Naive thymus-derived CD4-positive, alpha-beta T cell (primary cell): ENCODE measurements around the gene CHRNA1. TPM values are rescaled to one million over a fixed set of nuclear protein-coding genes. Genes with fewer than 3 reads are reported as not detected.

ENCODE experiments used
- ATAC-seq: fragments of 150-1000 bp; cut with Tn5 transposase; 2 replicates; pipeline ENCODE4 v1.10.0; 2021; ENCODE audit warnings: mild to moderate bottlenecking, moderate library complexity
- CTCF ChIA-PET: fragments of 350-600 bp; sonication (Branson Sonifier 250); formaldehyde crosslinking; loops from one replicate; lab custom pipeline; 2021; ENCODE audit warnings: antibody characterized with exemption; lab: Charles Lee
- POLR2A ChIA-PET: fragments of 350-600 bp; sonication (Branson Sonifier 250); formaldehyde crosslinking; loops from one replicate; lab custom pipeline; 2021; ENCODE audit warnings: antibody characterized with exemption, inconsistent platforms; lab: Charles Lee
- DNase-seq, 9 donors: peaks; one replicate each; pipeline versions ENCODE4 v3.0.0 to v3.0.0-alpha.2; 2020 to 2022; ENCODE audit warnings: mixed read lengths in 1 of 9
- H3K27ac ChIP-seq: one replicate; pipeline ENCODE4 v1.7.0; 2013; ENCODE audit warnings: mild to moderate bottlenecking, low read depth, low read length, moderate library complexity
- H3K27me3 ChIP-seq, 2 donors: one replicate each; pipeline ENCODE4 v1.7.0; 2013; ENCODE audit warnings: low read length in 2 of 2, mild to moderate bottlenecking in 2 of 2, moderate library complexity in 2 of 2; ENCODE audit not compliant: control insufficient read depth in 2 of 2, insufficient read depth in 2 of 2
- H3K36me3 ChIP-seq, 3 experiments: 1 replicate in 2 of 3; 2 replicates in 1 of 3; pipeline ENCODE4 v1.7.0; 2013; ENCODE audit warnings: low read length in 3 of 3, mild to moderate bottlenecking in 3 of 3, moderate library complexity in 1 of 3; ENCODE audit not compliant: insufficient read depth in 3 of 3, control insufficient read depth in 2 of 3
- H3K4me1 ChIP-seq, 2 donors: one replicate each; pipeline ENCODE4 v1.7.0; 2013; ENCODE audit warnings: low read length in 2 of 2, mild to moderate bottlenecking in 2 of 2, moderate library complexity in 1 of 2; ENCODE audit not compliant: control insufficient read depth in 2 of 2, insufficient read depth in 2 of 2
- H3K4me3 ChIP-seq: 2 replicates; pipeline ENCODE4 v1.7.0; 2013; ENCODE audit warnings: mild to moderate bottlenecking, low read length
- H3K9me3 ChIP-seq, 3 experiments: 1 replicate in 2 of 3; 2 replicates in 1 of 3; pipeline ENCODE4 v1.7.0; 2013; ENCODE audit warnings: low read length in 3 of 3; ENCODE audit not compliant: control insufficient read depth in 2 of 3
- H3K27ac Mint-ChIP-seq, 9 donors: one replicate each; pipeline ENCODE4 v1.8.0; 2020 to 2022; ENCODE audit warnings: mixed read lengths in 9 of 9, mild to moderate bottlenecking in 8 of 9, moderate library complexity in 5 of 9, inconsistent platforms in 2 of 9
- H3K27me3 Mint-ChIP-seq, 5 donors: one replicate each; pipeline ENCODE4 v1.8.0; 2021 to 2022; ENCODE audit warnings: mixed read lengths in 5 of 5, mild to moderate bottlenecking in 1 of 5
- H3K36me3 Mint-ChIP-seq, 5 donors: one replicate each; pipeline ENCODE4 v1.8.0; 2020 to 2022; ENCODE audit warnings: mixed read lengths in 5 of 5, mild to moderate bottlenecking in 3 of 5, inconsistent platforms in 1 of 5
- H3K4me1 Mint-ChIP-seq, 7 donors: one replicate each; pipeline ENCODE4 v1.8.0; 2020 to 2022; ENCODE audit warnings: mixed read lengths in 7 of 7, mild to moderate bottlenecking in 3 of 7, inconsistent platforms in 1 of 7
- H3K4me3 Mint-ChIP-seq, 10 donors: one replicate each; pipeline ENCODE4 v1.8.0; 2020 to 2022; ENCODE audit warnings: mild to moderate bottlenecking in 10 of 10, mixed read lengths in 10 of 10, moderate library complexity in 6 of 10, inconsistent platforms in 2 of 10
- H3K9me3 Mint-ChIP-seq, 11 donors: one replicate each; pipeline ENCODE4 v1.8.0; 2020 to 2022; ENCODE audit warnings: mixed read lengths in 11 of 11, mild to moderate bottlenecking in 4 of 11, inconsistent platforms in 1 of 11, moderate library complexity in 1 of 11
- intact Hi-C, 2 donors: fragments of 100-400 bp; cut with micrococcal nuclease; formaldehyde crosslinking; loops; one replicate each; pipeline ENCODE4 v1.15.1; 2023
- polyA plus RNA-seq, 2 donors: library from polyadenylated mRNA; unstranded; fragments of 300-500 nt; fragmentation: Illumina TruSeq; gene quantifications; one replicate each; pipeline ENCODE4 v1.2.3, GENCODE V29; 2021
- total RNA-seq, 6 experiments: library from RNA in 5 of 6; stranded (reverse) in 5 of 6; gene quantifications; 1 replicate in 5 of 6; 2 replicates in 1 of 6; pipeline ENCODE4 v1.2.3 and lab custom pipeline; 2021 to 2026

CHRNA1 gene
- total and polyA plus RNA-seq, 7 experiments from 2014 or later: not detected

GRCh38 chr2:174731546-174731945 is 32.7 kb downstream of the CHRNA1 start:
- Mint-ChIP-seq H3K4me1 (peaks cover 4 to 17% (median 12%) of the 10 kb centered on the region in 7 donors), H3K27me3 (peaks cover 0 to 72% (median 12%) of the 10 kb centered on the region in 5 donors), H3K27ac (peak overlapping the region in 1 of 9 donors; percentile 15), H3K36me3 (no peaks in the 10 kb centered on the region), H3K9me3 (no peaks in the 10 kb centered on the region), H3K4me3 (no peak overlapping the region)
- peaks cover 3 to 4% of the 10 kb centered on the region in 2 donors for H3K4me1 ChIP-seq
- POLR2A ChIA-PET: interaction anchor here (0.8 to 1.3 kb wide), 2 partner anchors 13 to 17 kb away, joined by 3 read pairs; no protein-coding TSS in a partner anchor
- no peak for ATAC-seq
- no peaks in the 10 kb centered on the region for H3K9me3 ChIP-seq
- no peak overlapping the region for H3K27ac ChIP-seq
- CTCF ChIA-PET: interaction anchor here (1.7 kb wide), 1 partner anchor 18 kb away, joined by 5 read pairs; no protein-coding TSS in a partner anchor
- H3K4me3 ChIP-seq: no peak overlapping the region
- no peaks in the 10 kb centered on the region for H3K27me3 ChIP-seq
- DNase-seq: no peak
- H3K36me3 ChIP-seq: no peaks in the 10 kb centered on the region
- intact Hi-C loops: loop anchor here in 1 of 2 donors (2.0 kb wide), 1 partner anchor 15 kb away; no protein-coding TSS in a partner anchor

DNA sequence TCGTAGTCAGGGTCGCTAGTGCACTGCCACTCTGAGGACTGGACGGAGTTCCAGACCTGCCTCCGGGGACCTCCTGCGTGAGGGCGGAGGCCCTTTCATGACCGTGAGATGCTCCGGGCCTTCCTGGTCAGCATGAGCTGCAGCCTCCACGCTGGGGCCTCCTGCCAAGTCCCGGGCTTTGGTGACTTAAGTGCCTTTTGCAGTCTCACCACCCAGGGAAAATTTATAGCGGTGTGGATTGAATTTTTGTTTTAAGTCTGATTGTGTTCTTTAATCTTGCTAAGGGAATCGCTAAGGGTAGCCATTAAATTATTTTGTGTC is 33.6 kb downstream of the CHRNA1 start:
- intact Hi-C loops: loop anchor here (1.0 to 2.0 kb wide), 2 partner anchors 14 to 30 kb away; no protein-coding TSS in a partner anchor
- H3K4me1 ChIP-seq: peaks cover 3 to 4% of the 10 kb centered on the region in 2 donors

DNA sequence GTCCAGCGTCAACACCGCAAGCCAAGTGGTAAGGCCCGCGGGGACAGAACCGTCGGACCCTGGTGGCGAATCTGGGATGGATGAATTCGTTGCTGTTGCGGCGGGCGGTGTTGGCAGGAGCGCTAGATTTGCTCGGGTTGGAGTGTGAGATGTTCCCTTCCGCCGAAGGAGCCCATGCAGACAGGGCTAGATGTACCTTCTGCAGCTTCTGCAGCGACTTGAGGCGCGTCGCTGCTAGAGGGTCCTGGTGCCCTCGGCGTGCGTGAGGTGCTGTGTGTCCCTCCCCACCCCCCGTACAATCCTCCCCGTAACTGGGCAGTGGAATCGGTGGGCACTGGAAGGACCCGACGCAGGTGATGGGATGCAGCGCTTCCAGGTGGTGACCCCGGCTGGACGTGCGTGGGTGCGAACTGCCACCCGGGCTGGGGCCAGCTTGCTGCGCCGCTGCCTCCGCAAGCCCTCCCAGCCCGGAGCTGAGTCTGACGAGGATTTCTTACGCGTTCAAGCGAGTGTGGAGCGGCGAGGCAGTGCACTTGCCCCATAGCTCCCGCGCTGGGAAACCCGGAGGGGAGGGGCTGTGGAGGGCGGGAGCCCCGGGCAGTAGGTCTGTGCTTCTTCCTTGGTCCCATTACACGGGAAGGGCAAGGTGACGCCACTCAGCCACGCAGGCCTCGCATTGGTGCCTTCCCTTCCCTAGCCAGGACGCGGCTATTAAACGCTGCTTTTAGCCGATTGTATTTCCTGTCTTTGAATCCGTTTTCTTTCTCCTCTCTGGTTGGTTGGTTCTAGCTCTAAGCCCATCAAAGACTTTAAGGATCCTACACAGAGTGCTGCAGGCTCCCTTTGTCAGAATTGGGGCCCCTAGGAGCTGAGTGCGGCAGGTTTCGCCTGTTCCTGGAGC is 34.2 kb downstream of the CHRNA1 start:
- CTCF ChIA-PET: interaction anchor here (0.6 to 2.6 kb wide), 3 partner anchors 21 to 40 kb away, joined by 3 to 11 read pairs (median 4); no protein-coding TSS in a partner anchor
- peak overlapping the region; percentile 84 to 96 (median 89) for H3K4me3 Mint-ChIP-seq
- H3K9me3 Mint-ChIP-seq: no peaks in the 10 kb centered on the region
- peaks cover 3 to 4% of the 10 kb centered on the region in 2 donors for H3K4me1 ChIP-seq
- no peaks in the 10 kb centered on the region for H3K36me3 Mint-ChIP-seq
- H3K27me3 Mint-ChIP-seq: peaks cover 0 to 71% (median 12%) of the 10 kb centered on the region in 5 donors
- intact Hi-C loops: loop anchor here (1.0 to 2.0 kb wide), 3 partner anchors 13 to 30 kb away; no protein-coding TSS in a partner anchor
- POLR2A ChIA-PET: interaction anchor here (0.9 to 1.3 kb wide), 2 partner anchors 12 to 19 kb away, joined by 3 read pairs; no protein-coding TSS in a partner anchor
- peaks cover 6 to 28% (median 20%) of the 10 kb centered on the region in 7 donors for H3K4me1 Mint-ChIP-seq
- H3K27ac Mint-ChIP-seq: peak overlapping the region in 5 of 9 donors; percentile 35 to 84 (median 57)
- no peaks in the 10 kb centered on the region for H3K9me3 ChIP-seq
- H3K27ac ChIP-seq: no peak overlapping the region
- DNase-seq: peak; percentile 21 to 53 (median 37)
- no peaks in the 10 kb centered on the region for H3K36me3 ChIP-seq
- H3K27me3 ChIP-seq: no peaks in the 10 kb centered on the region
- ATAC-seq: peak; percentile 76
- H3K4me3 ChIP-seq: peak overlapping the region; percentile 75

More for the DNA sequence above, 33.6 kb downstream of the CHRNA1 start:
- CTCF ChIA-PET: interaction anchor here (0.6 to 2.6 kb wide), 3 partner anchors 20 to 39 kb away, joined by 3 to 11 read pairs (median 4); no protein-coding TSS in a partner anchor
- peak overlapping the region in 1 of 9 donors; percentile 84 for H3K27ac Mint-ChIP-seq
- ATAC-seq (no peak), DNase-seq (no peak)
- no peaks in the 10 kb centered on the region for H3K9me3 Mint-ChIP-seq
- no peaks in the 10 kb centered on the region for H3K36me3 Mint-ChIP-seq
- peaks cover 0 to 74% (median 12%) of the 10 kb centered on the region in 5 donors for H3K27me3 Mint-ChIP-seq
- H3K4me1 Mint-ChIP-seq: peaks cover 6 to 26% (median 20%) of the 10 kb centered on the region in 7 donors
- no peak overlapping the region for H3K27ac ChIP-seq
- H3K9me3 ChIP-seq: no peaks in the 10 kb centered on the region
- POLR2A ChIA-PET: interaction anchor here (0.8 to 1.3 kb wide), 2 partner anchors 12 to 18 kb away, joined by 3 read pairs; no protein-coding TSS in a partner anchor
- H3K4me3 ChIP-seq: peak overlapping the region; percentile 75
- H3K36me3 ChIP-seq: no peaks in the 10 kb centered on the region
- peak overlapping the region; percentile 84 to 96 (median 89) for H3K4me3 Mint-ChIP-seq
- H3K27me3 ChIP-seq: no peaks in the 10 kb centered on the region

GRCh38 chr2:174728096-174728495 is 36.2 kb downstream of the CHRNA1 start:
- peaks cover 6 to 28% (median 20%) of the 10 kb centered on the region in 7 donors for H3K4me1 Mint-ChIP-seq
- peaks cover 3 to 4% of the 10 kb centered on the region in 2 donors for H3K4me1 ChIP-seq
- ChIA-PET CTCF (interaction anchor here (1.3 to 2.6 kb wide), 2 partner anchors 21 to 30 kb away, joined by 3 to 11 read pairs; no protein-coding TSS in a partner anchor), POLR2A (interaction anchor here (1.0 kb wide), 1 partner anchor 14 kb away, joined by 3 read pairs; no protein-coding TSS in a partner anchor)
- H3K4me3 ChIP-seq: no peak overlapping the region
- ATAC-seq (no peak), DNase-seq (no peak)
- intact Hi-C loops: no loop called here
- peaks cover 0 to 2% (median 0%) of the 10 kb centered on the region in 5 donors for H3K36me3 Mint-ChIP-seq
- no peaks in the 10 kb centered on the region for H3K36me3 ChIP-seq
- H3K27ac ChIP-seq: no peak overlapping the region
- H3K4me3 Mint-ChIP-seq: peak overlapping the region in 4 of 10 donors; percentile 0 to 50 (median 12)
- no peaks in the 10 kb centered on the region for H3K9me3 Mint-ChIP-seq
- no peaks in the 10 kb centered on the region for H3K27me3 ChIP-seq
- peaks cover 0 to 55% (median 12%) of the 10 kb centered on the region in 5 donors for H3K27me3 Mint-ChIP-seq
- peak overlapping the region in 1 of 9 donors; percentile 32 for H3K27ac Mint-ChIP-seq
- H3K9me3 ChIP-seq: no peaks in the 10 kb centered on the region

DNA sequence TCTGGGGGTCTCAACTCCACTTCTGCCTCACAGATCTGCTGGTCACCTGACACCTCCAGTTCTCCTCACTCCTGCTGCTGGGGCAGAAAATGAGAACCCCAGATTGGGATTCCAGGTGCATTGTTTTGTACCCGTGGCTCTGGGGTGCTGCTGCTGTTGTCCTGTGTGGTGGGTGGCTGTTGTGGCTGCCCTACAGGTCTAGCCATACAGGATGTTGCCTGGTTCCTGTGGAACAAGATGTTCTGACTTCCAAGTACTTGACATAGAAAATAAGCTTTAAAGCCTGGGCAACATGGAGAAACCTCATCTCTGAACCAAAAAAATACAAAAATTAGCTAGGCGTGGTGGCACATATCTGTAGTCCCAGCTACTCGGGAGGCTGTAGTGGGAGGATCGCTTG is 38.1 kb downstream of the CHRNA1 start:
- no peak overlapping the region for H3K27ac ChIP-seq
- Mint-ChIP-seq H3K27me3 (peaks cover 0 to 48% (median 12%) of the 10 kb centered on the region in 5 donors), H3K4me3 (peak overlapping the region in 1 of 10 donors; percentile 36), H3K9me3 (peaks cover 0 to 2% (median 0%) of the 10 kb centered on the region in 11 donors), H3K4me1 (peaks cover 6 to 28% (median 20%) of the 10 kb centered on the region in 7 donors), H3K27ac (peak overlapping the region in 1 of 9 donors; percentile 10), H3K36me3 (peaks cover 0 to 2% (median 0%) of the 10 kb centered on the region in 5 donors)
- H3K4me1 ChIP-seq: peaks cover 3 to 4% of the 10 kb centered on the region in 2 donors
- no peaks in the 10 kb centered on the region for H3K9me3 ChIP-seq
- DNase-seq (no peak), ATAC-seq (no peak)
- H3K36me3 ChIP-seq: no peaks in the 10 kb centered on the region
- CTCF ChIA-PET: interaction anchor here (1.1 to 1.2 kb wide), 2 partner anchors 23 to 26 kb away, joined by 3 to 5 read pairs; no protein-coding TSS in a partner anchor
- H3K27me3 ChIP-seq: no peaks in the 10 kb centered on the region
- no peak overlapping the region for H3K4me3 ChIP-seq
- intact Hi-C loops: no loop called here
- POLR2A ChIA-PET: interaction anchor here (1.2 kb wide), 1 partner anchor 9 kb away, joined by 3 read pairs; no protein-coding TSS in a partner anchor
